Measurements from ENCODE around the gene LPP. TPM values are rescaled to one million over a fixed set of nuclear protein-coding genes. Genes with fewer than 3 reads are reported as not detected.

Gene LPP
- total and polyA plus RNA-seq, 9 of the 15 experiments (the other 6 are each of a cell fraction or from before 2014, with no cell fraction given), result 0.07 to 0.18 TPM; not detected in 7

- TF ChIP-seq ARID3A (IDR thresholded peaks at IDR 0.05; ENCODE audit: borderline replicate concordance, low read depth, low read length) (no peak), ZNF655 (CRISPR knock-in tag; IDR thresholded peaks at IDR 0.05) (no peak), ZNF668 (CRISPR knock-in tag; IDR thresholded peaks at IDR 0.05) (no peak), HOMEZ (CRISPR knock-in tag; IDR thresholded peaks at IDR 0.05) (no peak)
Observed at GRCh38 chr3:188797045-188797444, 643.1 kb downstream of the LPP start (continued).

- FAIRE-seq, result no peak
- H3K79me2 ChIP-seq (ENCODE audit: control insufficient read depth, insufficient read depth, low read length), result no peaks in the 10 kb centered on the region
- in situ Hi-C loops (cut with MboI), result no loop called here
- H3K9me3 ChIP-seq (replicated peaks; ENCODE audit: control insufficient read depth, insufficient read depth, low read depth, low read length), result no peaks in the 10 kb centered on the region
- no TSS peak for BruUV-seq (replicated peaks)
- H3K4me1 ChIP-seq (replicated peaks in 1 of 2; ENCODE audit: control insufficient read depth in 2 of 2, insufficient read depth in 2 of 2, low read length in 2 of 2), result no peaks in the 10 kb centered on the region
- H3K9me1 ChIP-seq (ENCODE audit: control insufficient read depth, insufficient read depth, low read length), result no peaks in the 10 kb centered on the region
- no peak overlapping the region for H2AFZ ChIP-seq (ENCODE audit: low read depth, low read length)
- H3K36me3 ChIP-seq (ENCODE audit: control insufficient read depth, insufficient read depth, low read length), result no peaks in the 10 kb centered on the region
- no peak overlapping the region for H3K9ac ChIP-seq (ENCODE audit: insufficient read depth in 1 of 2, low read depth in 2 of 2, low read length in 2 of 2)
- CTCF ChIA-PET (ENCODE audit: low intra/inter-chr PET ratio), result no interaction called here
- ATAC-seq, result no peak
- POLR2A ChIA-PET, result no interaction called here
- no peaks in the 10 kb centered on the region for H3K27me3 ChIP-seq (ENCODE audit: control insufficient read depth in 2 of 2, insufficient read depth in 2 of 2, low read length in 2 of 2)
- TF ChIP-seq RFX1 (IDR thresholded peaks at IDR 0.05) (no peak), E2F1 (CRISPR knock-in tag; IDR thresholded peaks at IDR 0.05) (no peak), ZNF655 (CRISPR knock-in tag; IDR thresholded peaks at IDR 0.05) (no peak), BRD4 (IDR thresholded peaks at IDR 0.05) (no peak), CBX1 (IDR thresholded peaks at IDR 0.05; ENCODE audit: low read depth) (no peak)
- 0% methylated on average over 5 of the region's 5 CpGs for WGBS (ENCODE audit: insufficient coverage, low coverage, missing lambda C conversion rate)
- no peak overlapping the region for H3K4me2 ChIP-seq (ENCODE audit: insufficient read depth, low read length)
- no peak for DNase-seq (ENCODE audit: extremely low read depth in 1 of 4, low spot score in 3 of 4)
- H3K27ac ChIP-seq (ENCODE audit: extremely low read depth, low read depth, low read length), result no peak overlapping the region
- no peak overlapping the region for H3K4me3 ChIP-seq
- no peaks in the 10 kb centered on the region for H4K20me1 ChIP-seq (replicated peaks; ENCODE audit: control insufficient read depth, insufficient read depth, low read length)
- intact Hi-C loops (cut with micrococcal nuclease), result no loop called here
Observed at GRCh38 chr3:188798556-188799145, 644.7 kb downstream of the LPP start.

All from K562 (cell line).